HG03378 (cell line): ENCODE data around the gene WDR64.
A peak's percentile ranks its signal among the peaks of the same experiment; 100 is the strongest.
"Not testable (repeated sequence)": the region's sequence is repeated elsewhere in the genome, so short reads cannot be mapped to it uniquely, and the experiment has no call there.

ENCODE experiments used
- ATAC-seq: cut with Tn5 transposase; IDR thresholded peaks from one replicate; pipeline ENCODE4 v1.9.1; 2021; ENCODE audit warnings: mild to moderate bottlenecking, moderate library complexity; ENCODE audit not compliant: unreplicated experiment

Gene WDR64

DNA sequence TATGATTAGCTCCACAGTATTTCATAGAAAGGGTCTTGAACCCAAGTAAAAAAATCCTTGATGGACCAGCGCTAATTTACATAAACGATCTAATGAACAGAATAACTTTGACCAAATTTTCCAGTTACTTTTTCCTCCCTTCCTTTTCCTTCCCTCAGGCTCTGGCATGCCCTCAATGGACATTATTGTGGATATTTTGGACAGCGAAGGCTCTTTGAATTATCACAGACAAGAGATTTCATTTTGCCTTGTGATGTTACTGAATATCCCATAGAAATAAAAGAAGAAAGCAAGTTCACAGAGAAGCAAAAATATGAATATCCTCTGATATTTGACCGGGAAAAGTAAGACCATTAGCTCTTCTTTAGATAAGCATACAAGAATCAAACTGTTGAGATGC is 135.6 kb downstream of the WDR64 start:
- no peak for ATAC-seq

DNA sequence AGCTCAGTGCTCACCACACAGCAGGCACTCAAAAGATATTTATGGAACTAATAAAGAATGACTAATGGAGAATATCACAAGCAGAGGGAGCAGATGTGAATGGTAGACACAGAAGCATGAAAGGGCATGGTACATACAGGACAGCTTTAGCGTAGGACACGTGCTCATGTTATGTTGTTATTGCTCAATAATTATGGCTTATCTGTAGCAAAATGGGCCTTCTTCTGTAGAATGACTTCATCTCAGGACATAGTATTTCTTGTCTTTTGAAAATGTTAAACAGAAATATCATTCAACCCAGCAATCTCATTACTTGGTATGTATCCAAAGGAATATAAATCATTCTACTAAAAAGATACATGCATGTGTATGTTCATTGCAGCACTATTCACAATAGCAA is 137.0 kb downstream of the WDR64 start:
- ATAC-seq, result no peak

DNA sequence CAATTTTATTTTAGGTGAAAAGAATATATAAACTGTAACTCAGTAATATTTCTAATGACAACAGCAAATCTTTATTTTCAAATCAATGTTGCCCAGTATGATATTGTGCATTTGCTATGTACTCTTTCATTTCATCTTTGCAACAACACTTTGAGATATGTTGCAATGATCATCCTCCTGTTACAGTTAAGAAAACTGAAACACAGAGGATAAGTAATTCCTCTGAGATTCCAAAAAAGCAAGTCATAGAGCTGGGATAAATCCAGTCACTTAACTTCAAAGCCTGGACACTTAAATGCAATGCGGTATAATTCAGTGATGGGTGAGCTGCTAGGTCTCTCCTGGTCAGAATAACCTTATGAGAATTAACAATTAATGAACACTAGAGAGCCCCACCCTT is 147.3 kb downstream of the WDR64 start:
- no peak for ATAC-seq

DNA sequence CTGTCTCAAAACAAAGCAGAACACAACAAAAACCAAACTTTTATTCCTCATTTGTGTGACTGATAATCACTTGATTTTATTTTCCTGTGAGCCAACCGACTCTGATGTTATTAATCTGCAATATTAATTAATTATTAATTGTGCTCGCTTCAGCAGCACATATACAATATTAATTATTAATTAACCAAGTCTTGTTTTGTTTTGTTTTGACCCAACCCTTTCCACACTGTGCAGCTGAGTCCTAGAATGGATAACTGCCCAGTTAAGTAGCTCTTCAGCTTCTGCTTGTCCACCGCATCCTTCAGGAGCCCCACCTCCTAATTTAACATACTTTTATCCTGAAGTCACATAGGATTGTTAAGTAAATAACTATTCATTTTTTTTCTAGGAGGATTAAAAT is 148.6 kb downstream of the WDR64 start:
- no peak for ATAC-seq

DNA sequence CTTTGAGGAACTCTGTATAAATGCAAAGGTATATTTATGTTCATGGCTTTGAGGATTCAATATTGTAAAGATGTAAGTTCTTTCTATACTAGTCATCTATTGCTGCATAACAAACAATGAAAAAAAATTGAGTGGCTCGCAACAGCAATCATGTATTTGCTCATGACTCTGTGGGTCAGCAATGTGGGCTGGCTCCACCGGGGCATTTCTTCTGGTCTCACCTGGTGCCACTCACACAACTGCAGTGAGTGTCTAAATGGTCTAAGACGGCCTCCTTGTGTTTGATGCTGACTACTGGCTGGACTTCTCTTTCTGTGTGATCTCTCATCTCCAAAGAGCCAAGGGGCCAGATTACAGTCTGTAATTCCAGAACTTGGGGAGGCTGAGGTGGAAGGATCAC is 150.8 kb downstream of the WDR64 start:
- no peak for ATAC-seq

DNA sequence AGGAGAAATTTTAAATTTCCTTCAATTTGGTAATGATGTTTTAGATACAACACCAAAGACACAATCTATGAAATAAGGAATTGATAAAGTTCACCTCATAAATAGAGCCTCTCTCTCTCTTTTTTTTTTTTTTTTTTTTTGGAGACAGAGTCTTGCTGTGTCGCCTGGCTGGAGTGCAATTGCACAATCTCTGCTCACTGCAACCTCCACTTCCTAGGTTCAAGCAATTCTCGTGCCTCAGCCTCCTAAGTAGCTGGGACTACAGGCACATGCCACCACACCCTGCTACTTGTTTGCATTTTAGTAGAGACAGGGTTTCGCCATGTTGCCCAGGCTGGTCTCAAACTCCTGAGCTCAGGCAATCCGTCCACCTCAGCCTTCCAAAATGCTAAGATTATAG is 152.6 kb downstream of the WDR64 start:
- ATAC-seq, result not testable (repeated sequence)

DNA sequence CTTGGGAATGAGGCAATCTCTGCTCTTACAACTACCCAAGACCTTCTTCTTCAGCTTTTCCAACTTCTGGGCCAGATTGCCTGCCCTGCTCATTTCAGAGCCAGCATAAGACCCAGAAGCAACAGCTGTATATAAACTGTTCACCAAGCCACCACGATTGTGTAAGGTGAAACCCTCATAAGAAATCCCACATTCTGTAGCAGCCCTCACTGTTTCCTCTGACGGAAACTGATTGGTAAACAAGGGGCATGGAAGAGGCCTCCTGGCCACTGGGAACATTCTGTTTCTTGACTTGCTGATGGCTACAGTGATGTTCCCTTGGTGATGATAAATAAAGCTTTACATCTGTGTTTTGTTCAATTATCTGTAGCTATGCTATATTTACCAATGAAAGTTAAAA is 156.2 kb downstream of the WDR64 start:
- ATAC-seq, result no peak

DNA sequence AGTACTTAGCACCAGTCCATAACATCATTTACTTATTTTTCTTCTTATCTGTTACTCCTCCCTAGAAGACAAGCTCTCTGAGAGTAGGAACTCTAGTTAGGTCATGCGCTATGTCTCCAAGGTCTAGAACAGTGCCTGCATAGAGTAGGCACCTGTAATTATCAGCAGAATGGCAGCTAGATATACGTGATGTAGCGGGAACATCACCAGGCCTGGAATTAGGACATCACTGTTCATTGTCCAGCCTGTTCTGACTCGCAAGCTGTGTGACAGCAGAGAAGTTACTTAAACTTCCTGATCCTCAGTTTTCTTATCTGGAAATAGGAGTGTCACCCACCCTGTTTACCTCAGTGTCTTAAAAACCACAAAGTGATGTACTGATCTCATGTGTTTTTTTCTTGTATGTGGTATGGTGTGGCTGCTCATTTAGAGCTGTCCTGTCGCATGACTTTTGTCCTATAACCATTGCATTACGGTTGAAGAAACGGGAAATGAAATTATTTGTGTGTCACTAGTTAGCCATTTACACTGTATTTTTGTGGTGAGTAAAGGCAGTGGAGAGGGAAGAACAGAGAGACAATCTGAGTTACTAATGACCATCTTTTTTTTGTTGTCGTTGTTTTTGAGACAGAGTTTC is 158.8 kb downstream of the WDR64 start:
- peak; percentile 76 for ATAC-seq

DNA sequence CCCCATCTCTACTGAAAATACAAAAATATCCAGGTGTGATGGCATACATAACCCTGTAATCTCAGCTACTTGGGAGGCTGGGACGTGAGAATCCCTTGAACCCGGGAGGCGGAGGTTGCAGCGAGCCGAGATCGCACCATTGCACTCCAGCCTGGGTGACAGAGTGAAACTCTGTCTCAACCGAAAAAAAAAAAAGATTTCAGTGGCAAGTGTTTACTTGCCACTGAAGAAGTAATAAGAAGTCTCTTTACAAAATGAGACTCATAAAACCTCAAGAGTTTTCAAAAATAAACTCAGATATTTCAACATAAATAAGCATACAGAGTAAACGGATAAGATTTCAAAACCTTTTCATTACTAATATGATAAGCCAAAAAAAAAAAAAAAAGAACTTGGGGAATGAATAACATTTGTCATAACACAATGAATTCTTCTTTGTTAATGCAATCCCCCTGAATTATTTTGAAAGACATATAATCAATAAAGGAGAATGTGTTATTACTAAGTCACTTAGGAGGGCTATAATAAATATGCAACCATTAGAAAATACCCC is 161.8 kb downstream of the WDR64 start:
- no peak for ATAC-seq

DNA sequence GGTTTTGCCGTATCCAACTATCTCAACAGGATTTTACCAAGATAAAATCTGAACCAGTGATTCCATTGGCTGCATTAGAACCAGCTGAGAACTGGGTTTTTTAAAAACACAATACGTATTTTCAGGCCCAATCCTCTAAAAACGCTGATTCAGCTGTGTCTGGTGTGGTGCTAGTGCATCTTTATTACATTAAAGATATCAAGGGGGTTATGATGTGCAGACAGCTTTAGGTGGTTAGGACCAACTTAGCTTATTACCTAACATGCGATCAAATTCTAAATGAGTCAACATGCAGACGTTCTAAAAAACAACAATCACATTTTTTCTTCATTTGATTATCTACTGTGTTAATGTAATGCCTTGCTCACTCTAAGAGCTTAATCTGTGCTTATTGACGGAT is 163.9 kb downstream of the WDR64 start:
- no peak for ATAC-seq

DNA sequence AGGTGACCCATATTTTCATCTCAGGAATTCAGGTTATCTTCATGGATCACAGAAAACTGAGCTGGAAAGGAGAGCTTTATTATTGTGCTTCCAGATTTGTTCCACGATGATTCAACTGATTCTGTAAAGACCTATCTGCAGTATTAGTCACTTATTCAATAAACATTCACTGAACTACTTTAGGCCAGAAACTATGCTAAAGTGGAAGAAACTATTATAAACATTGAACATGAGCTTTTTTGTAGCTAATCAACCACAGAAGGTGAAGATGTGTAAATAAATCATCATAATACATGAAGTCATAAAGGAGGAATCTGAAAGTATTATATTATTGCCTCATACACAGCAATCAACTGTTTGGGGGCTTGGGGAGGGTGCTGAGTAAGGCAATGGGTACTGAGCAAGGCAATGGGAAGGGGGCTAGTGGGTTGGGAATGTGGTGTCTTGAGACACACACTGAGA is 165.3 kb downstream of the WDR64 start:
- ATAC-seq, result no peak

DNA sequence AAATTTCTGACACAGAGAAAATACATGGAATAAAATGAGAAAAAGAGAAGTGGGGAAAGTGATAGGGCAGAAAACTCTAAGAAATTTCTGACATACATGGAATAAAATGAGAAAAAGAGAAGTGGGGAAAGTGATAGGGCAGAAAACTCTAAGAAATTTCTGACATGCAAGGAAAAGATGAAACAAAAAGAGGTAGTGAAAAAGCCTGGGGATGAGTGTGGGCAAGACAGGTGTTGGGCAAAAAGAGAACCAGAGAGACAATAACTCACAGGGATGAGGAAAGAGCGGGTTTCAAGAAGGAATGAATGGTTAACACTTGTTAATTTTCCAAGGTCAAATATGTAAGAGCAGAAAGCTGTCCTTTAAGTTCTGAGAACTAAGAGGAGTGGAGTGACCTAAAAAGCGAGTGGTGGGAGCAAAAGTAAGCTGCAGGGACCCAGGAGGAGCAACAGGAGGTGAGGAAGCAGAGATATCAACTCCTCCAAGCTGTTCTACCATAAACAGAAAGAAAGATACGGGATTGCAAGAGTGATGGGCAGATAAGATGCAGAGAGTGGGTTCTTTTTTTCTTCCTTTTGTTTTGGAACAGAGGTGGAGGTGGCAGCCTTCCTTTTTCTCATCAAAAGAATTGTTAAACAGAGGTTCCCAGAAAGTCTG is 166.0 kb downstream of the WDR64 start:
- no peak for ATAC-seq

DNA sequence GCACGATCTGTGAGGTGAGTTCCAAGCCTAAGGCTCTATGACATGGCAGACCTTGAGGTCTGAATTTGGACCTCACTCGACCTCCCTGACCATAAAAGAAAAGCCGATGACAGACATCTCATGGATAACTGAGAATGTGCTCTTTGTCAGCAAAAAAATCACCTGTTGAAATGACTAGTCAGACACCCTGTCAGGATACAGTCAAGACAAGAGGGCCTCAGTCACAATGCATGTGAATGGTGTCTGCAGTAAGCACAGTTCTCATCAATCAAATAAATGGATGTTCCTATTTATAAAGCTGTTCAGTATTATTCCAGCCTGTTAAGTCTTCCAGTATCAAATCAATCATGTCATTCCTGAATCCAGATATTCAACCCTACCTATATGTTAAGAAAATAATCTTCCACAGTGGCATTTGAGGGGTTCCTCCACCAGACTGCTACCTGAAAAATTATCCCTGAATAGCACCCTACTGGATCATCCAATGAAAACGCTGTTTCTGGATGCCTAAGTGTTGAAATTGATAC is 167.3 kb downstream of the WDR64 start:
- ATAC-seq, result no peak

DNA sequence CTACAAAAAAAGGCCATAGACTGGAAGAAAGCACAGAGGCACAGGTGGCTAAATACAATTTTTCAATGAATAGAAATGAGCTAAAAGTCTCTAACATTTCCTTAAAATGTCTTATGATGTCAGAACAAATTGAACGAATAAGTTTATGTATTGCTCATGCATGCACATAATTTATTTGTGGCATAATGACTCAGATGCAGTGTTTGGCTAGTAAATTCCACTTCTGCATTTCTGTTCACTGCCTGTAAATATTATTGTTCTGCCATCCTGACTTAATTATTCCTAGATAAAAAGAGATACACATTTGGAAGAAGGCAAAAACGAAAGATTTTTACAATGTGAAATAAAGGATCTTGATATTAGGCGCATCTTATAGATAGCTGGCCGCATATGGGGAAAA is 169.3 kb downstream of the WDR64 start:
- ATAC-seq, result no peak

DNA sequence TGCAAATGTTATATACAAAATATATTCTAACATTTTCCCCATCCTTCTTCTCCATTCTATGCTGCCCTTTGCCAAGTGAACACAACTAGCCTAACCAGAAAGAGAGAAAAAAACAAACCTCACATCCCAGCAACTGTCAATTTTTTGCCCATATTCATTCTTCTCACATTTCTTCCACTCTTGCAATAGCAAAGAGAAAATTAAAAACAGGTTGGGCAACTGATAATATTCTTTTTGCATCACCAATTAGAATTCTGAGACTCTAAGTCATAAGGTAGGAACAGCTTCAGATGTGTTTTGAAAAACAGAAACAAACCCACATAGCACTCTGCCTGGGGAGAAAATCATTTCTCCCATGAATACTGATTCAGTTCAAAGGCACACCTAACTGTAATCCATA is 170.8 kb downstream of the WDR64 start:
- ATAC-seq, result no peak

DNA sequence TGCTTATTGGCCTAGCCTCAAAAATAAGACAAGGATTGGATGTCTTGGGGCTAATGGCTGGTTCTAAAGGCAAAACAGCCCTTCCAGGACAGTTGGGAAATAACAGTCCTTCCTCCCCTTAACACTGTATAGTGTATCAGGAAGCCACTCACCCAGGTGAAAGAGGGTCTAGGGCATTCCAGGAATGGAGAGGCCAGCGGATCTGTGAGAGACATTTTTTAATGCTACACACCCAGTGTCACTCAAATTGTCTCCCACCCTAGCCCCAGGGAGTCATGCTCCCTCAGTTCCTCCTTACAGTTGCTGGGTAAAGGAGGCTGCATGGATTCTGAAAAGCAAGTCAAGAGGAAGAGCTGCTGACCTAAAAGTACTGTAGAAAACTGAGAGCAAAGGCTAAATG is 171.8 kb downstream of the WDR64 start:
- ATAC-seq, result no peak

DNA sequence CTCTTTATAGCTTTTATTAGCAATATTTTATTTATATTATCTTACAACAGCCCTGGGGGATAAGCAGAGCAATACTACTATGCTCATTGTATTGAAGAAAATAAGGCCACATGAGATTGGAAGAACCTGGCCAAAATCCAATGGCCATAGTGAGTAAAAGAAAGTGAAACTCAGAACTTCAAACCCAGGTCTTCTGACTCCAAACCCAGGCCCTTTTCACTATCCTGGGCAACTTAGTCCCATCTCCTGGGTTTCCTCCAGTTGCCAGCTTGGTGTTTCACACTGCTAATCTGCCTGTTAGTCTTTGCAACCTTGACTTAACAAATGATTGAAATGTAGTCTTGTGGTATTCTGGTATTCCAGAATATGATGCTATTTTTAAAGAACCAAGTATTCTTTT is 173.5 kb downstream of the WDR64 start:
- ATAC-seq, result no peak

DNA sequence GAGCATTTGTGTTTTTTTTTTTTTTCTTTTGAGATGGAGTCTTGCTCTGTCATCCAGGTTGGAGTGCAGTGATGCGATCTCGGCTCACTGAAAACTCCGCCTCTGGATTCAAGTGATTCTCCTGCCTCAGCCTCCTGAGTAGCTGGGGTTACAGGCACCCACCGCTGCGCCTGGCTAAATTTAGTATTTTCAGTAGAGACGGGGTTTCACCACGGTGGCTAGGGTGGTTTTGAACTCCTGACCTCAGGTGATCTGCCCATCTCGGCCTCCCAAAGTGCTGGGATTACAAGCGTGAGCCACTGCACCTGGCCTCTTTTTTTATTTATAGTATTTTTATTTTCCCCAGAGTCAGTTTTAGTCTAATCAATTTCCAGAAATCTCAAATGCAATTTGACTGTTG is 174.5 kb downstream of the WDR64 start:
- ATAC-seq, result not testable (repeated sequence)

DNA sequence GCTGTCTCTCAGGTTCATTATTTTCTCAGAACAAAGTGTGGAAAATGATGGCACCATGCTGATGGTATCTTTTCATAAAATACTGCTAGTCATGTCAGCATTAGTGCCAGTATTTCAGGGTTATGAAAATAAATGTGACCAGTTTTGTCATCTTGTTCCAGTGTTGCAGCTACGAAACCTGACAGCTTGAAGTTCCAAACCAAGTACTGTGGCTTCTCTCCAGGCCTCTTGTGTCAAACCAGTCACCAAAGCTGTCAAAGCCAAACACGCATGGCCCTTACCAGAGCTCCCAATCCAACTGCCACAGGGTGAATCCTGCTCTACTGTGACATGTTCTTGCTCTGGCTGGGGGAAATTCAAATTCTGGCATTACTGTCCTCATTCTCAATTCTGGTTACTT is 175.2 kb downstream of the WDR64 start:
- no peak for ATAC-seq

DNA sequence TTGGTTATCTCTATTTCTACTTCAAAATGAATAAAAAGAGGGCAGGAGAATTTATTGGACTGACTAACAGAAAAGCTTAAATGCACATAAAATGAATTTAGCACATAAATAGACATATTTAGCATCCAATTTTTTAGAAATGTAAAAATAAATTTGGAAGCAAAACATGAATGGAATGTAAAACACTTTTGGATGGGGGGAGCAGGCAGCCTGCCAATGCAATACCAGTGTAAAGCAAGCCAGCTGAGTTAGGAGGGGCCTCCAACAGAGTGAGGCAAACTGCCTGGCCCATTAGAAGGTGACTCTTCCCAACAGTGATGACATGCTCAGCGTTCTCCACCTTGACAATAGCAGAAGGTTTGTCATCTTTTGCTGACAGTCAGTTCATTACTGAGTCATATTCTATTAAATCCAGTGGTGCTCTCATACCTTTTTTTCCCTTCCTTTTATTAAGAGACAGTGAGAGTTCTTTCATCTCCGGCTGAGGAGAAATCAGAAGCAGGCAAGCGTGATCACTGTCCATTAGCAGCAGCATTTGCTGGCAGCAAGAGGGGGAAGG is 176.5 kb downstream of the WDR64 start:
- no peak for ATAC-seq

DNA sequence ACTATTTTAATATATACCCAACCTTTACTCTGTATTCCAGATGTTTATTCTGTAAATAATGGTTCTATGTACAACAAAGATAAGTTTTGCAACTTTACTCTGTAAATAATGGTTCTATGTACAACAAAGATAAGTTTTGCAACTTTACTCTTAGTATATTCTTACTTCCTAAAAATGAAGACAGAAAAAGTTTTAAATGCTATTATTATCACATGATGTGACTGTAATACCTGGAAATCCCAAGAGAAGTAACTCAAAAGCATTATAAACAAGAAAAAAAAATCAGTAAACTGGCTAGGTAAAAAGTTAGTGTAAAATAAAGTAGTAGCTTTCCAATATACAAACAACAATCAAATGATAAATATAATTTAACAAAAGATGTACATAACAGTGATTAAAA is 177.4 kb downstream of the WDR64 start:
- ATAC-seq, result no peak

DNA sequence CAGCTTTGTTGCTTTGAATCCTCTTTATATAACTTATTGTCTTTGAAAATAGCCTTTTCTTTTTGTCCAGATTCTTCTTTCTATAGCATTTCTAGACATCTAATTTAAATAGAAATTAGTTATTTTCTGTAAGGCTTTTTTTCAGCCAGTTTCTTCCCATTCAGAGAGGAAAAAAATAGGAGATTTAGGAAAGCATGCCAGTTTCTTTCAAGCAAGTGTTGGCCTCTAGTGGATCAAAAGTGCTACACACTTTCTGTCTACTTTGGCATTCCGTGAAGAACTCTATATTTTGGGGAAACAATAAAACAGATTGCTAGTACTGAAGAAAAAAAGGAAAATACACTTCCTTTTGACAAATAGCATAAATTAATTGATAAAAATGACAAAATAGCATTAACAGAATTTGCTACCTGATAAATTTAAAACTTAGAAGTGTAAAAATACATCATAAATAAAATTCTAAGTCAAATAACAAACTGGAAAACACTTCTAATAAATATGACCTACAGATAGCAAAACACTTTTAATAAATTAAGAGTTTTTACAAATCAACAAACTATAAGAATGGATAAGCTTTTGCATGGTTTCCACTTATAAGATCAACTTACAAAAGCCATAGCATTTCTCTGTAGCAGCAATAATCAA is 182.8 kb downstream of the WDR64 start:
- no peak for ATAC-seq
